Endometrial microvascular endothelial cells (primary cell): ENCODE data around the gene MSL2. TPM values are rescaled to one million over a fixed set of nuclear protein-coding genes. Genes with fewer than 3 reads are reported as not detected.

ENCODE experiments used
- in situ Hi-C: cut with HindIII; loops from 2 replicates; pipeline ENCODE4 v1.10.0; 2017; ENCODE audit warnings: low sequenced_read_pairs, low pct_unique_long_range_greater_than_20kb; ENCODE audit errors: inconsistent ontology term
- total RNA-seq: library from RNA; depleted of rRNA; stranded (reverse); fragments of >200 nt; gene quantifications from one replicate; pipeline ENCODE4 v1.2.3, GENCODE V29; 2015; ENCODE audit errors: inconsistent ontology term

MSL2 gene
- total RNA-seq, 1 donor from 2014 or later = 26.5 TPM

- in situ Hi-C loops = no loop called here
Observed at GRCh38 chr3:136106101-136106500, 90.0 kb downstream of the MSL2 start.

GRCh38 chr3:136105044-136105443, 91.1 kb downstream of the MSL2 start:
- in situ Hi-C loops = no loop called here

Other genes with a start within 250 kb of the MSL2 start
- 14.1 TPM for gene PPP2R3A, start 230.6 kb downstream of the MSL2 start, total RNA-seq
- 89.3 TPM for gene PCCB, start 54.0 kb upstream of the MSL2 start, total RNA-seq